ENCODE measurements around the gene ACBD6. TPM values are rescaled to one million over a fixed set of nuclear protein-coding genes. Genes with fewer than 3 reads are reported as not detected.

Gene ACBD6
- total RNA-seq, 2 donors from 2014 or later, result 44.0 to 53.5 TPM

- no peaks in the 10 kb centered on the region for H3K9me3 ChIP-seq
- no peak for ATAC-seq (ENCODE audit: insufficient number of reproducible peaks, low FRiP score, low read depth)
- H3K36me3 ChIP-seq, result no peaks in the 10 kb centered on the region
- TF ChIP-seq CTCF (IDR thresholded peaks at IDR 0.05), result no peak
- H3K4me1 ChIP-seq (ENCODE audit: control insufficient read depth in 1 of 2, low read depth in 2 of 2), result peaks cover 4 to 35% of the 10 kb centered on the region in 2 donors
- no peak overlapping the region for H3K4me3 ChIP-seq
- no peak overlapping the region for H3K27ac ChIP-seq
- H3K27me3 ChIP-seq (replicated peaks; ENCODE audit: insufficient read depth), result no peaks in the 10 kb centered on the region
- no peak for DNase-seq (ENCODE audit: low spot score)
These were observed 1.7 kb downstream of the ACBD6 start for GRCh38 chr1:180500689-180501088.

- ATAC-seq (ENCODE audit: insufficient number of reproducible peaks, low FRiP score, low read depth) (no peak), DNase-seq (ENCODE audit: low spot score) (no peak)
- no peak overlapping the region for H3K4me3 ChIP-seq
- TF ChIP-seq CTCF (IDR thresholded peaks at IDR 0.05), result no peak
- no peak overlapping the region for H3K27ac ChIP-seq
- H3K4me1 ChIP-seq (ENCODE audit: control insufficient read depth in 1 of 2, low read depth in 2 of 2), result peaks cover 4 to 35% of the 10 kb centered on the region in 2 donors
- no peaks in the 10 kb centered on the region for H3K27me3 ChIP-seq (replicated peaks; ENCODE audit: insufficient read depth)
- no peaks in the 10 kb centered on the region for H3K9me3 ChIP-seq
- no peaks in the 10 kb centered on the region for H3K36me3 ChIP-seq
These were observed 3.8 kb downstream of the ACBD6 start for GRCh38 chr1:180498594-180498993.

- no peaks in the 10 kb centered on the region for H3K9me3 ChIP-seq
These were observed 4.6 kb downstream of the ACBD6 start for GRCh38 chr1:180497826-180498225.

GRCh38 chr1:180494370-180494769 is 8.0 kb downstream of the ACBD6 start:
- TF ChIP-seq CTCF (IDR thresholded peaks at IDR 0.05), result no peak
- Histone ChIP-seq H3K4me3 (no peak overlapping the region), H3K27ac (no peak overlapping the region), H3K9me3 (no peaks in the 10 kb centered on the region), H3K36me3 (no peaks in the 10 kb centered on the region), H3K27me3 (replicated peaks; ENCODE audit: insufficient read depth) (no peaks in the 10 kb centered on the region), H3K4me1 (ENCODE audit: control insufficient read depth in 1 of 2, low read depth in 2 of 2) (peaks cover 0 to 12% of the 10 kb centered on the region in 2 donors)
- DNase-seq (ENCODE audit: low spot score) (no peak), ATAC-seq (ENCODE audit: insufficient number of reproducible peaks, low FRiP score, low read depth) (no peak)

More at GRCh38 chr1:180497826-180498225, 4.6 kb downstream of the ACBD6 start:
- Histone ChIP-seq H3K4me3 (no peak overlapping the region), H3K36me3 (no peaks in the 10 kb centered on the region), H3K27me3 (replicated peaks; ENCODE audit: insufficient read depth) (no peaks in the 10 kb centered on the region), H3K27ac (no peak overlapping the region), H3K4me1 (ENCODE audit: control insufficient read depth in 1 of 2, low read depth in 2 of 2) (peaks cover 4 to 35% of the 10 kb centered on the region in 2 donors)
- no peak for ATAC-seq (ENCODE audit: insufficient number of reproducible peaks, low FRiP score, low read depth)
- no peak for DNase-seq (ENCODE audit: low spot score)
- TF ChIP-seq CTCF (IDR thresholded peaks at IDR 0.05), result no peak

GRCh38 chr1:180489976-180490375 is 12.4 kb downstream of the ACBD6 start:
- Histone ChIP-seq H3K27ac (no peak overlapping the region), H3K4me1 (ENCODE audit: control insufficient read depth in 1 of 2, low read depth in 2 of 2) (no peaks in the 10 kb centered on the region), H3K27me3 (replicated peaks; ENCODE audit: insufficient read depth) (no peaks in the 10 kb centered on the region), H3K9me3 (no peaks in the 10 kb centered on the region), H3K4me3 (no peak overlapping the region), H3K36me3 (no peaks in the 10 kb centered on the region)
- no peak for TF ChIP-seq CTCF (IDR thresholded peaks at IDR 0.05)
- ATAC-seq (ENCODE audit: insufficient number of reproducible peaks, low FRiP score, low read depth), result no peak
- DNase-seq (ENCODE audit: low spot score), result no peak
